Measurements from ENCODE around the gene MED16.
A peak's percentile ranks its signal among the peaks of the same experiment; 100 is the strongest.

DNA sequence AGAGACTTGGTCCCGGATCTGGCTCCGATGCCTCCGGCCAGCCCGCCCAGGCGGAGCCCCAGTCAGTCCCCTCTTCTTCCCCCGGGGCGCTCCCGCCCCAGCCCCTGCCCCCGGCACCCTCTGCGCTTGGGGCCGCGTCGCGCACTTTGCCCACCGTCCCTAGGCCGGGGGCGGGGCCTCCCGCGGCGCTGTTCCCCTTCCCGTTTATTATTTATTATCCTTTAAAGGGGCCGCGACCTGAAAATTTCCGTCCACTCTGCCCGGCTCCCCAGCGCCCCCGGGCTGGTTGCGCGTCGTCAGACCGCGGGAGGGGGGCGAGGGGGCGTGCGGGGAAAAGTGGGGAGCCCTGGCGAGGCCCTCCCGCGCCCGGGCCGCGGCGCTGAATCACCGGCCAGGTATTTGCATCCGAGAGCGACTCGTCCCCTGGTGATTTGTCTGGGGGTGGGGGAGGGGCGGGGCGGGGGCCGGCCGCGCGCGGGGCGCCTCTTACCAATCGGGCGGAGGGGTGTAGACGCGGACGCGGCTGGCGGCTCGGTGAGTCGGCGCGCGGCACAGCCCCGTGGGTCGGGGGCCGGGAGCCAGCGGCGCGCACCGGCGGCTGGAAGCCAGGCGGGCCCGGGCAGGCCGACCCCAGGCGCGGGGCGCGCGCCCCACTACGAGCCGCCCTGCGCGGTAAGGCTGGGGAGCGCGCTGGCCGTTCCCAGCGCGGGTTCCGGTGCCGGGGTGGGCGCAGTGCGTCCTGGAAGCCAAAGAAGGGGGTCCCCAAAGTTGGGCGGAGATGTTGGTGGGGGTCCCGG lies 32.7 kb upstream of the MED16 start, which contains the start of gene ARID3A:
- TF ChIP-seq POLR2A (IDR thresholded peaks at IDR 0.05; ENCODE audit: low read depth) (no peak), POLR2AphosphoS5 (IDR thresholded peaks at IDR 0.05) (peak; percentile 20 to 40), EP300 (IDR thresholded peaks at IDR 0.05) (no peak)
- TF ChIP-seq, protein P1, sequence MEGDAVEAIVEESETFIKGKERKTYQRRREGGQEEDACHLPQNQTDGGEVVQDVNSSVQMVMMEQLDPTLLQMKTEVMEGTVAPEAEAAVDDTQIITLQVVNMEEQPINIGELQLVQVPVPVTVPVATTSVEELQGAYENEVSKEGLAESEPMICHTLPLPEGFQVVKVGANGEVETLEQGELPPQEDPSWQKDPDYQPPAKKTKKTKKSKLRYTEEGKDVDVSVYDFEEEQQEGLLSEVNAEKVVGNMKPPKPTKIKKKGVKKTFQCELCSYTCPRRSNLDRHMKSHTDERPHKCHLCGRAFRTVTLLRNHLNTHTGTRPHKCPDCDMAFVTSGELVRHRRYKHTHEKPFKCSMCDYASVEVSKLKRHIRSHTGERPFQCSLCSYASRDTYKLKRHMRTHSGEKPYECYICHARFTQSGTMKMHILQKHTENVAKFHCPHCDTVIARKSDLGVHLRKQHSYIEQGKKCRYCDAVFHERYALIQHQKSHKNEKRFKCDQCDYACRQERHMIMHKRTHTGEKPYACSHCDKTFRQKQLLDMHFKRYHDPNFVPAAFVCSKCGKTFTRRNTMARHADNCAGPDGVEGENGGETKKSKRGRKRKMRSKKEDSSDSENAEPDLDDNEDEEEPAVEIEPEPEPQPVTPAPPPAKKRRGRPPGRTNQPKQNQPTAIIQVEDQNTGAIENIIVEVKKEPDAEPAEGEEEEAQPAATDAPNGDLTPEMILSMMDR (IDR thresholded peaks at IDR 0.05), result no peak
